T-helper 2 cell treated with Interferon-gamma antibody and Interleukin-4, amounts not matched to agents 5 μg/mL and 100 μg/mL, for 36 hours (primary cell): ENCODE measurements around the gene RGR.

ENCODE experiments used
- DNase-seq: peaks from one replicate; pipeline ENCODE4 v3.0.0; 2021; ENCODE audit warnings: low spot score
- H3K27ac Mint-ChIP-seq: one replicate; pipeline ENCODE4 v1.8.0; 2021; ENCODE audit warnings: mild to moderate bottlenecking, mixed read lengths
- H3K27me3 Mint-ChIP-seq: one replicate; pipeline ENCODE4 v1.8.0; 2021; ENCODE audit warnings: low read depth, mixed read lengths
- H3K36me3 Mint-ChIP-seq: one replicate; pipeline ENCODE4 v1.8.0; 2021; ENCODE audit warnings: low read depth, mixed read lengths
- H3K4me1 Mint-ChIP-seq: one replicate; pipeline ENCODE4 v1.8.0; 2021; ENCODE audit warnings: low read depth, mixed read lengths
- H3K4me3 Mint-ChIP-seq: one replicate; pipeline ENCODE4 v1.8.0; 2022; ENCODE audit warnings: mild to moderate bottlenecking, moderate library complexity, mixed read lengths
- H3K9me3 Mint-ChIP-seq: one replicate; pipeline ENCODE4 v1.8.0; 2021; ENCODE audit warnings: mixed read lengths

RGR gene

GRCh38 chr10:84288151-84288550 is 43.3 kb downstream of the RGR start:
- Mint-ChIP-seq H3K27ac (no peak overlapping the region), H3K27me3 (peaks cover 35% of the 10 kb centered on the region), H3K4me1 (peaks cover 1% of the 10 kb centered on the region), H3K4me3 (no peak overlapping the region), H3K36me3 (no peaks in the 10 kb centered on the region), H3K9me3 (no peaks in the 10 kb centered on the region)
- DNase-seq: no peak

GRCh38 chr10:84289521-84290200 is 44.8 kb downstream of the RGR start:
- no peaks in the 10 kb centered on the region for H3K36me3 Mint-ChIP-seq
- peaks cover 16% of the 10 kb centered on the region for H3K4me1 Mint-ChIP-seq
- no peak overlapping the region for H3K4me3 Mint-ChIP-seq
- no peaks in the 10 kb centered on the region for H3K9me3 Mint-ChIP-seq
- no peak for DNase-seq
- H3K27ac Mint-ChIP-seq: no peak overlapping the region
- peaks cover 37% of the 10 kb centered on the region for H3K27me3 Mint-ChIP-seq

GRCh38 chr10:84290235-84290634 is 45.4 kb downstream of the RGR start:
- Mint-ChIP-seq H3K9me3 (no peaks in the 10 kb centered on the region), H3K4me1 (peaks cover 21% of the 10 kb centered on the region), H3K4me3 (no peak overlapping the region), H3K27ac (no peak overlapping the region), H3K36me3 (no peaks in the 10 kb centered on the region), H3K27me3 (peaks cover 37% of the 10 kb centered on the region)
- no peak for DNase-seq

- Mint-ChIP-seq H3K9me3 (no peaks in the 10 kb centered on the region), H3K36me3 (no peaks in the 10 kb centered on the region), H3K4me3 (no peak overlapping the region), H3K27me3 (peaks cover 37% of the 10 kb centered on the region), H3K4me1 (peaks cover 23% of the 10 kb centered on the region), H3K27ac (no peak overlapping the region)
- DNase-seq: no peak
Observed at GRCh38 chr10:84291384-84291783, 46.5 kb downstream of the RGR start.

GRCh38 chr10:84292502-84292901 is 47.6 kb downstream of the RGR start:
- Mint-ChIP-seq H3K9me3 (no peaks in the 10 kb centered on the region), H3K27me3 (peaks cover 37% of the 10 kb centered on the region), H3K4me1 (peaks cover 23% of the 10 kb centered on the region), H3K4me3 (no peak overlapping the region), H3K27ac (no peak overlapping the region), H3K36me3 (no peaks in the 10 kb centered on the region)
- DNase-seq: no peak

- Mint-ChIP-seq H3K4me1 (peaks cover 23% of the 10 kb centered on the region), H3K27me3 (peaks cover 37% of the 10 kb centered on the region), H3K27ac (peak overlapping the region; percentile 48), H3K4me3 (peak overlapping the region; percentile 22), H3K9me3 (no peaks in the 10 kb centered on the region), H3K36me3 (no peaks in the 10 kb centered on the region)
- DNase-seq: no peak
Observed at GRCh38 chr10:84293171-84293570, 48.3 kb downstream of the RGR start.

- Mint-ChIP-seq H3K4me3 (peak overlapping the region; percentile 22), H3K9me3 (no peaks in the 10 kb centered on the region), H3K4me1 (peaks cover 23% of the 10 kb centered on the region), H3K27me3 (peaks cover 37% of the 10 kb centered on the region), H3K36me3 (no peaks in the 10 kb centered on the region), H3K27ac (peak overlapping the region; percentile 48)
- peak; percentile 74 for DNase-seq
Observed at GRCh38 chr10:84293574-84294016, 48.7 kb downstream of the RGR start.

- Mint-ChIP-seq H3K9me3 (no peaks in the 10 kb centered on the region), H3K27me3 (peaks cover 33% of the 10 kb centered on the region), H3K36me3 (no peaks in the 10 kb centered on the region), H3K4me1 (peaks cover 25% of the 10 kb centered on the region), H3K27ac (no peak overlapping the region), H3K4me3 (no peak overlapping the region)
- DNase-seq: no peak
Observed at GRCh38 chr10:84294766-84295447, 50.1 kb downstream of the RGR start.

- Mint-ChIP-seq H3K9me3 (no peaks in the 10 kb centered on the region), H3K36me3 (no peaks in the 10 kb centered on the region), H3K4me1 (peaks cover 25% of the 10 kb centered on the region), H3K4me3 (no peak overlapping the region), H3K27ac (no peak overlapping the region), H3K27me3 (peaks cover 32% of the 10 kb centered on the region)
- no peak for DNase-seq
Observed at GRCh38 chr10:84296091-84296981, 51.5 kb downstream of the RGR start.

- peaks cover 24% of the 10 kb centered on the region for H3K4me1 Mint-ChIP-seq
- no peak overlapping the region for H3K27ac Mint-ChIP-seq
- no peaks in the 10 kb centered on the region for H3K9me3 Mint-ChIP-seq
- DNase-seq: no peak
- peaks cover 37% of the 10 kb centered on the region for H3K27me3 Mint-ChIP-seq
- no peaks in the 10 kb centered on the region for H3K36me3 Mint-ChIP-seq
- no peak overlapping the region for H3K4me3 Mint-ChIP-seq
Observed at GRCh38 chr10:84298057-84298456, 53.2 kb downstream of the RGR start.

GRCh38 chr10:84302223-84302622 is 57.4 kb downstream of the RGR start:
- Mint-ChIP-seq H3K4me1 (peaks cover 16% of the 10 kb centered on the region), H3K9me3 (peaks cover 11% of the 10 kb centered on the region), H3K4me3 (no peak overlapping the region), H3K36me3 (peaks cover 5% of the 10 kb centered on the region), H3K27ac (no peak overlapping the region), H3K27me3 (peaks cover 47% of the 10 kb centered on the region)
- no peak for DNase-seq

- peaks cover 37% of the 10 kb centered on the region for H3K4me1 Mint-ChIP-seq
- peak overlapping the region; percentile 53 for H3K4me3 Mint-ChIP-seq
- no peak for DNase-seq
- peaks cover 23% of the 10 kb centered on the region for H3K27me3 Mint-ChIP-seq
- H3K9me3 Mint-ChIP-seq: peaks cover 11% of the 10 kb centered on the region
- peaks cover 8% of the 10 kb centered on the region for H3K36me3 Mint-ChIP-seq
- peak overlapping the region; percentile 24 for H3K27ac Mint-ChIP-seq
Observed at GRCh38 chr10:84306751-84307384, 62.0 kb downstream of the RGR start.

- Mint-ChIP-seq H3K36me3 (peaks cover 8% of the 10 kb centered on the region), H3K27me3 (peaks cover 17% of the 10 kb centered on the region), H3K4me3 (peak overlapping the region; percentile 55), H3K9me3 (peaks cover 11% of the 10 kb centered on the region), H3K4me1 (peaks cover 37% of the 10 kb centered on the region), H3K27ac (peak overlapping the region; percentile 60)
- DNase-seq: no peak
Observed at GRCh38 chr10:84308021-84308420, 63.2 kb downstream of the RGR start.
